ENCODE measurements around the gene RDH16.

The RDH16 gene

GRCh38 chr12:56903374-56903773 is 54.0 kb downstream of the RDH16 start:
- no peaks in the 10 kb centered on the region for H3K36me3 ChIP-seq (ENCODE audit: insufficient read depth, low read length)

More at GRCh38 chr12:56903374-56903773, 54.0 kb downstream of the RDH16 start:
- Histone ChIP-seq H3K4me1 (ENCODE audit: insufficient read depth, low read length) (no peaks in the 10 kb centered on the region), H3K9ac (ENCODE audit: low read depth, low read length) (no peak overlapping the region), H3K9me3 (ENCODE audit: control insufficient read depth, insufficient read depth, low read length) (peaks cover 3% of the 10 kb centered on the region; the same call in 1 of the 2 replicates)
